ENCODE results near the gene TCF21. TPM values are rescaled to one million over a fixed set of nuclear protein-coding genes. Genes with fewer than 3 reads are reported as not detected.
A peak's percentile ranks its signal among the peaks of the same experiment; 100 is the strongest.
"Not testable (repeated sequence)": the region's sequence is repeated elsewhere in the genome, so short reads cannot be mapped to it uniquely, and the experiment has no call there.

The TCF21 gene
- total RNA-seq, 1 donor from 2014 or later: 0.04 TPM

DNA sequence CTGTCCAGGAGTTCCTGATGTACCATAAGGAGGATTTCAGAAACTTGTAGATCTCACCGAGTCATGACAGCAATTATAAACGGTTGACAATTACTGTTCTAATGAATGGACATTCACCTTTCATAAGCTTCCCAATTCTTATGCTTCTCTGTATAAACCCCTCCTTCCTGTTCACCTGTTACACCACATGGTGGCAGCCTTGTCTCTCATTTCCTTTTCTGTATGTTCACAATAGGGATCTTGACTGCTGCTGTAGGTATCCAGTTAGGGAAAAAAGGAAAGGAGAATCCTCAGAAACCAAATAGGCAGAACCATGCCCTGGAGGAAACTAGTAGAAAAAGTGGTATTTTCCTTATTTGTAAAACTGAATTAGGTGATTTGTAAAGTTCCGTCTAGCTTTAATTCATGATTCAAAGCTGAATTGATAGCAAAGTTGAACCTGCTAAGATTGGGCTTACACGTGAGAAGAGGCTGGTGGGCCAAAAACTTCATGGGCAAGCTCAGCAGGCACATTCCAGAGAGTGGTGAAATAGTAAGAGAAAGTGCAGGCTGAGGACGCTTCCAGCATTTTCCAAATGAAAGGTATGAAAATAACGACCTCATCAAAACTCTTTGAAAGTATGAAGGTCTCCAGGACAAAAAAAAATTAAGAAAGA lies 35.2 kb downstream of the TCF21 start:
- Mint-ChIP-seq H3K27ac (no peak overlapping the region), H3K36me3 (no peaks in the 10 kb centered on the region), H3K9me3 (no peaks in the 10 kb centered on the region), H3K27me3 (ENCODE audit: insufficient read depth, low read depth) (peaks cover 2% of the 10 kb centered on the region), H3K4me1 (peaks cover 4% of the 10 kb centered on the region), H3K4me3 (no peak overlapping the region)
- Histone ChIP-seq H3K4me1 (peaks cover 4% of the 10 kb centered on the region), H2AFZ (replicated peaks) (peak overlapping the region; percentile 89), H3K9ac (no peak overlapping the region), H3K9me3 (ENCODE audit: low read depth) (no peaks in the 10 kb centered on the region), H3F3A (ENCODE audit: low read depth) (no peaks in the 10 kb centered on the region), H3K4me2 (no peak overlapping the region), H3K79me2 (ENCODE audit: low read depth) (no peaks in the 10 kb centered on the region), H3K27me3 (no peaks in the 10 kb centered on the region), H3K4me3 (no peak overlapping the region), H4K20me1 (ENCODE audit: low read depth) (no peaks in the 10 kb centered on the region), H3K27ac (no peak overlapping the region), H3K36me3 (no peaks in the 10 kb centered on the region)
- peak; percentile 84 for DNase-seq (ENCODE audit: low spot score)
- TF ChIP-seq EZH2 (IDR thresholded peaks at IDR 0.05): no peak
- no peak for TF ChIP-seq EZH2phosphoT487 (IDR thresholded peaks at IDR 0.05)
- TF ChIP-seq CTCF (IDR thresholded peaks at IDR 0.05): peak; percentile 94

DNA sequence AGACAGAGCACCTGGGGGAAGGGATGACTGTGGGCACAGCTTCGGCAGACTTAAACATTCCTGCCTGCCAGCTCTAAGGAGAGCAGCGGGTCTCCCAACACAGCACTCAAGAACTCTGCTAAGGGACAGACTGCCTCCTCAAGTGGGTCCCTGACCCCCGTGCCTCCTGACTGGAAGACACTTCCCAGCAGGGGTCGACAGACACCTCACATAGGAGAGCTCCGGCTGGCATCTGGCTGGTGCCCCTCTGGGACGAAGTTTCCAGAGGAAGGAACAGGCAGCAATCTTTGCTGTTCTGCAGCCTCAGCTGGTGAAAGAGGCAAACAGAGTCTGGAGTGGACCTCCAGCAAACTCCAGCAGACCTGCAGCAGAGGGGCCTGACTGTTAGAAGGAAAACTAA lies 42.3 kb downstream of the TCF21 start:
- H3K4me1 Mint-ChIP-seq: not testable (repeated sequence)

DNA sequence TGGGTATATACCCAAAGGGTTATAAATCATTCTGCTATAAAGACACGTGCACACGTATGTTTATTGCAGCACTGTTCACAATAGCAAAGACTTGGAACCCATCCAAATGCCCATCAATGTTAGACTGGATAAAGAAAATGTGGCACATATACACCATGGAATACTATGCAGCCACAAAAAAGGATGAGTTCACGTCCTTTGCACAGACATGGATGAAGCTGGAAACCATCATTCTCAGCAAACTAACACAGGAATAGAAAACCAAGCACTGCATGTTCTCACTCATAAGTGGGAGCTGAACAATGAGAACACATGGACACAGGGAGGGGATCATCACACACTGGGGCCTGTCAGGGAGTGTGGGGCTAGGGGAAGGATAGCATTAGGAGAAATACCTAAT lies 47.4 kb downstream of the TCF21 start:
- H3F3A ChIP-seq (ENCODE audit: low read depth); H3K79me2 ChIP-seq (ENCODE audit: low read depth); H3K27me3 ChIP-seq; H4K20me1 ChIP-seq (ENCODE audit: low read depth); H3K4me3 Mint-ChIP-seq; H3K4me1 ChIP-seq; H3K27ac ChIP-seq; H3K36me3 ChIP-seq; DNase-seq (ENCODE audit: low spot score); H3K9ac ChIP-seq; H3K4me3 ChIP-seq; H3K4me1 Mint-ChIP-seq; H3K27me3 Mint-ChIP-seq (ENCODE audit: insufficient read depth, low read depth); H3K36me3 Mint-ChIP-seq; H2AFZ ChIP-seq (replicated peaks); H3K9me3 ChIP-seq (ENCODE audit: low read depth); H3K4me2 ChIP-seq; H3K27ac Mint-ChIP-seq: not testable (repeated sequence)
- H3K9me3 Mint-ChIP-seq: peaks cover 32% of the 10 kb centered on the region

More for the DNA sequence above, 42.3 kb downstream of the TCF21 start:
- H3K27me3 ChIP-seq; H3K4me3 ChIP-seq; H3K36me3 Mint-ChIP-seq; H3K4me1 ChIP-seq; H3K79me2 ChIP-seq (ENCODE audit: low read depth); H3K9ac ChIP-seq; H3K27me3 Mint-ChIP-seq (ENCODE audit: insufficient read depth, low read depth); H4K20me1 ChIP-seq (ENCODE audit: low read depth); H2AFZ ChIP-seq (replicated peaks); H3K4me2 ChIP-seq; H3K27ac ChIP-seq; DNase-seq (ENCODE audit: low spot score); H3K27ac Mint-ChIP-seq; H3K36me3 ChIP-seq; H3K4me3 Mint-ChIP-seq; H3F3A ChIP-seq (ENCODE audit: low read depth); H3K9me3 ChIP-seq (ENCODE audit: low read depth): not testable (repeated sequence)
- peaks cover 32% of the 10 kb centered on the region for H3K9me3 Mint-ChIP-seq

GRCh38 chr6:133937909-133938308 lies 49.0 kb downstream of the TCF21 start:
- H3K9ac ChIP-seq: no peak overlapping the region
- DNase-seq (ENCODE audit: low spot score): no peak
- H3K4me3 ChIP-seq: no peak overlapping the region
- no peak overlapping the region for H2AFZ ChIP-seq (replicated peaks)
- no peaks in the 10 kb centered on the region for H3K27me3 ChIP-seq
- Mint-ChIP-seq H3K27me3 (ENCODE audit: insufficient read depth, low read depth) (peaks cover 7% of the 10 kb centered on the region), H3K36me3 (no peaks in the 10 kb centered on the region), H3K9me3 (peaks cover 22% of the 10 kb centered on the region), H3K27ac (no peak overlapping the region), H3K4me1 (no peaks in the 10 kb centered on the region), H3K4me3 (no peak overlapping the region)
- no peaks in the 10 kb centered on the region for H3K9me3 ChIP-seq (ENCODE audit: low read depth)
- H3K36me3 ChIP-seq: no peaks in the 10 kb centered on the region
- no peak overlapping the region for H3K4me2 ChIP-seq
- no peaks in the 10 kb centered on the region for H4K20me1 ChIP-seq (ENCODE audit: low read depth)
- no peaks in the 10 kb centered on the region for H3K4me1 ChIP-seq
- H3K79me2 ChIP-seq (ENCODE audit: low read depth): no peaks in the 10 kb centered on the region
- no peak for TF ChIP-seq EZH2phosphoT487 (IDR thresholded peaks at IDR 0.05)
- no peak for TF ChIP-seq CTCF (IDR thresholded peaks at IDR 0.05)
- TF ChIP-seq EZH2 (IDR thresholded peaks at IDR 0.05): no peak
- H3K27ac ChIP-seq: no peak overlapping the region
- H3F3A ChIP-seq (ENCODE audit: low read depth): no peaks in the 10 kb centered on the region

All from neural progenitor cell (in vitro differentiated cells).